Fibroblast of the aortic adventitia (primary cell): ENCODE data around the gene ZSCAN21. TPM values are rescaled to one million over a fixed set of nuclear protein-coding genes. Genes with fewer than 3 reads are reported as not detected.
A peak's percentile ranks its signal among the peaks of the same experiment; 100 is the strongest.

Source experiments
- DNase-seq: peaks from one replicate; pipeline ENCODE4 v3.0.0-alpha.2; 2010; ENCODE audit warnings: low read depth
- H3K4me3 ChIP-seq: 2 replicates; pipeline ENCODE4 v1.5.1; 2011; ENCODE audit warnings: low read depth, mild to moderate bottlenecking, control low read depth, low read length, moderate library complexity
- total RNA-seq: library from RNA; depleted of rRNA; stranded (reverse); fragments of >200 nt; gene quantifications from 2 replicates; pipeline ENCODE4 v1.2.3, GENCODE V29; 2012; ENCODE audit warnings: low replicate concordance
- TF ChIP-seq, protein P1 (sequence below): IDR thresholded peaks from 2 replicates; pipeline ENCODE4 v1.5.1; 2011; ENCODE audit warnings: mild to moderate bottlenecking, low read length, control low read depth, inconsistent platforms; ENCODE audit not compliant: insufficient read depth

Gene ZSCAN21
- total RNA-seq, 1 donor = 9.3 TPM

DNA sequence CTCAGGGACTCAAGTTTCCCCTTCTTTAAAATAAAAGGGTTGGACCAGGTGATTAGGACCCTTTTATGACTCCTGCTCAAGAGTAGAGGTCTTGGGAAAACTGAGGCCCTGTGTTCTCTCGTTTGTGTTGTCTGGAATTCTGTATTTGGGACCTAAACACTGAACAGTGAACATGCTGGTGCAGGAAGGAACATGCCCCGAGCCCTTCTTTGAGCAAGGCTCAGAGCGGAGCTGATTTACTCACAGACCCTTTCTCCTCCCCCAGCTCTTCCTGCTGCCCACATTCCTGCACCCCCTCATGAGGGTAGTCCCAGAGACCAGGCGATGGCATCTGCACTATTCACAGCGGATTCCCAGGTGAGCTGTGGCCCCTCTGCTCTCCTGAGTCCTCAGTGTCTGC is 20.0 kb upstream of the ZSCAN21 start:
- DNase-seq = no peak
- H3K4me3 ChIP-seq = no peak overlapping the region
- TF ChIP-seq, protein P1, sequence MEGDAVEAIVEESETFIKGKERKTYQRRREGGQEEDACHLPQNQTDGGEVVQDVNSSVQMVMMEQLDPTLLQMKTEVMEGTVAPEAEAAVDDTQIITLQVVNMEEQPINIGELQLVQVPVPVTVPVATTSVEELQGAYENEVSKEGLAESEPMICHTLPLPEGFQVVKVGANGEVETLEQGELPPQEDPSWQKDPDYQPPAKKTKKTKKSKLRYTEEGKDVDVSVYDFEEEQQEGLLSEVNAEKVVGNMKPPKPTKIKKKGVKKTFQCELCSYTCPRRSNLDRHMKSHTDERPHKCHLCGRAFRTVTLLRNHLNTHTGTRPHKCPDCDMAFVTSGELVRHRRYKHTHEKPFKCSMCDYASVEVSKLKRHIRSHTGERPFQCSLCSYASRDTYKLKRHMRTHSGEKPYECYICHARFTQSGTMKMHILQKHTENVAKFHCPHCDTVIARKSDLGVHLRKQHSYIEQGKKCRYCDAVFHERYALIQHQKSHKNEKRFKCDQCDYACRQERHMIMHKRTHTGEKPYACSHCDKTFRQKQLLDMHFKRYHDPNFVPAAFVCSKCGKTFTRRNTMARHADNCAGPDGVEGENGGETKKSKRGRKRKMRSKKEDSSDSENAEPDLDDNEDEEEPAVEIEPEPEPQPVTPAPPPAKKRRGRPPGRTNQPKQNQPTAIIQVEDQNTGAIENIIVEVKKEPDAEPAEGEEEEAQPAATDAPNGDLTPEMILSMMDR = no peak

DNA sequence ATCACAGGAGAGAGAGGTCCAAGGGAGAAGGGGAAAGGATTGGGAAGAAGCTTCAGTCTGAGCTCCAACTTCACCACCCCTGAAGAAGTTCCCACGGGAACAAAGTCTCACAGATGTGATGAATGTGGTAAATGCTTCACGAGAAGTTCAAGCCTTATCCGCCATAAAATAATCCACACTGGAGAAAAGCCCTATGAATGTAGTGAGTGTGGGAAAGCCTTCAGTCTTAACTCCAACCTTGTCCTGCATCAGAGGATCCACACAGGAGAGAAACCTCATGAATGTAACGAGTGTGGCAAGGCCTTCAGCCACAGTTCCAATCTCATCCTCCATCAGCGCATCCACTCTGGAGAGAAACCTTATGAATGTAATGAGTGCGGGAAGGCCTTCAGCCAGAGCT is 16.0 kb upstream of the ZSCAN21 start:
- no peak overlapping the region for H3K4me3 ChIP-seq
- no peak for DNase-seq
- TF ChIP-seq, protein P1 = no peak

DNA sequence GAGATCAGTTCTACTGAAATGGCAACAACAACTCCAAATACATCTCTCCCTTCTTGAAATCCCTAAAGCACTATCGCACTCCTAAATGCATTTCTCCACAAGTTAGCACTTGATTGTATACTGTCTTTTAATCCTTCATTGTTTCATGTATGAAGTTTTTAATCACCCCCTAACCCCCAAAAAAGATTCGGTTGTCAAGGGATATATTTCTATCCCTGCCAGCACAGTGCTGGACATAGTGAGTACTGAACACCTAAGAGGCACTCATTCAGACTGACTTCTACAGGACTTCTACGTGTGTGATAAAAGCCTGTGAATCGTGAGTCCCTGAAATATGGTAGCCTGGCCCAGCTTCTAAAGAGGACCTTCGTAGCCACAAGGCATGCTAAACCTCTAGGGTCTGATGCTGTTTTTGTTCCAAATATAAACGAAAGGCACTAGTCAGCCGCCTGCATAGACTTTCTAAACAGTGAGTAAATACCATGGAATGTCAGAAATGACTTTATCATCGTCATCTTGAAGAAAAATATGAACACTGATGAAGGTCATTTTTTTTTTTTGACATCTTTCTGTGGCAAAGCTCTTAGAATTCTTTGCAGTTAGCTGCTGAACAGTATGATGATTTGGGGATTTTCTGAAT is 14.6 kb upstream of the ZSCAN21 start:
- DNase-seq = peak; percentile 89
- H3K4me3 ChIP-seq = no peak overlapping the region
- TF ChIP-seq, protein P1 = no peak

DNA sequence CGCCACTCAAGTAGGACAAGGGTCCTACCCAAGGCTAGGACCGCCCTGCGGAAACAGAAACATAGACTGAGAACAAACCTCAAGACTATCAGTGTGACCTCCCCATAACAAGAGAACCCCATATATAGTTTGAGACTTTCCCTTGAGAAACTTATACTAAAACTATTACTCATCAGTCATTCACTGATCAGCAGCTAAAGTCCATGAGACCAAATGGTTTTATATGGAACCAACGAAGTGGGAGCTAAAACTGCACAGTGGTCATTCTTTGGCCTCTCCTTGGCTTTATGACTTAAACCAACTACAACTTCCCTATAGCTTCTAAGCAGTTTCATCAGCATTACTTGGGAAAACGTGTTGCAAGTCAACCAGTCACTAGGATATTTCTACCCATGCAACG is 13.7 kb upstream of the ZSCAN21 start:
- no peak overlapping the region for H3K4me3 ChIP-seq
- TF ChIP-seq, protein P1 = no peak
- no peak for DNase-seq

DNA sequence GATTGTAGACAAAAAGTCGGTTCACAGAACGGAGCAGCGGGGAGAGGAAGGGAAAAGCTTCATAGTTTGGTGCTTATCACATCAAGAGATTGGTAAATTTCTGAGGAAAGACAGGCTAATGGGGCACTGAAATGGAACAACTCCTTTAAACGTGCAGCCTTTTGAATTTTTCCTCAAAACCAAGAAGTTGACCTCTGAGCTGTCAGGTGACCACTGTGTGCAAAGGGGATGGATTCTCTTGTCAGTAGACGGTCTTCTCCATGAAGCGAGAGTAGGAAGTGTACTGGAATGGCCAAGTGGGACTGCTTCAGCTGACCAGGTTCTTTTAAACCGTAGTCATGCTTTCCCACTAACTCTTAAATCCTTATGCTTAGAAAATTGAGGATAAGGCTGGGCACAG is 11.2 kb upstream of the ZSCAN21 start:
- no peak overlapping the region for H3K4me3 ChIP-seq
- DNase-seq = no peak
- TF ChIP-seq, protein P1 = no peak

DNA sequence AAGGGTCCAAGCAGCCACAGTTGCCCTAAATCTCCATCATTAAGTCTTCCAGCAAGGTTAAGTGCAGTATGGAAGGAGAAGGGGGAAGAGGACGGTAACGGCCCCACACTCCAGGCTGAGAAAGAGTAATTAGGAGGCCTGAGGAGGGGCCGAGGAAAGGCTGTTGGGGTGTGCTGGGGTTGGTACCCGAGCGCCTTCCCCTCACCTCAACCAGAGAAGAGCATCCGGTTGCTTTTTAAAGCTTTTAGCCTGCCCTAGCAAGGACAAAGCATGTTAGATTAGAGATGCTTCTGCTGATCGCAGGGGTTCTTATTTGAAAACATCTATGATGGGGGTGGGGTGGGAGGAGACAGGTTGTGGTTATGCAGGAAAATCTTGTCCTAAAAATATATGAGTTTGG is 9.0 kb upstream of the ZSCAN21 start:
- no peak overlapping the region for H3K4me3 ChIP-seq
- TF ChIP-seq, protein P1 = no peak

DNA sequence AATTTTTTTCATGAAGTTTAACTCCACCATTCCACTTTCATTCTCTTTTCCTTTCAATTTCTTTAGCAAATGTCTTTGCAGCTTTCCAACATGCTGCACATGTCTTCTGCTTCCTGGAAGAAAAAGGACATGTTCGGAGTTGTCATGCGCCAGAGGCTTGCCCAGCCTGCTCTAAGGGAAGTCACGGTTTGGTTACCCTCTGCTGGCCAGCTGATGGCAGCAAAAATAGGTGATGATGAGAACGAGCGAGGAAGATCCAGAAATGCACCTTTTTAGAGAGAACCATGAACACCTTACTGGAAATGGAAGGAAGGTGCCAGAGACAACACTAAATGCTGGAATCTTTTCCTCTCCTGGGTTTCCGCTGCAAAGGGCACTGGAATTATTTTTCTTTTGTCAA is 4.9 kb upstream of the ZSCAN21 start:
- no peak overlapping the region for H3K4me3 ChIP-seq
- TF ChIP-seq, protein P1 = no peak
- DNase-seq = no peak

More for the DNA sequence above, 9.0 kb upstream of the ZSCAN21 start:
- DNase-seq = no peak
